ENCODE measurements around the gene C10orf105.

Gene C10orf105

DNA sequence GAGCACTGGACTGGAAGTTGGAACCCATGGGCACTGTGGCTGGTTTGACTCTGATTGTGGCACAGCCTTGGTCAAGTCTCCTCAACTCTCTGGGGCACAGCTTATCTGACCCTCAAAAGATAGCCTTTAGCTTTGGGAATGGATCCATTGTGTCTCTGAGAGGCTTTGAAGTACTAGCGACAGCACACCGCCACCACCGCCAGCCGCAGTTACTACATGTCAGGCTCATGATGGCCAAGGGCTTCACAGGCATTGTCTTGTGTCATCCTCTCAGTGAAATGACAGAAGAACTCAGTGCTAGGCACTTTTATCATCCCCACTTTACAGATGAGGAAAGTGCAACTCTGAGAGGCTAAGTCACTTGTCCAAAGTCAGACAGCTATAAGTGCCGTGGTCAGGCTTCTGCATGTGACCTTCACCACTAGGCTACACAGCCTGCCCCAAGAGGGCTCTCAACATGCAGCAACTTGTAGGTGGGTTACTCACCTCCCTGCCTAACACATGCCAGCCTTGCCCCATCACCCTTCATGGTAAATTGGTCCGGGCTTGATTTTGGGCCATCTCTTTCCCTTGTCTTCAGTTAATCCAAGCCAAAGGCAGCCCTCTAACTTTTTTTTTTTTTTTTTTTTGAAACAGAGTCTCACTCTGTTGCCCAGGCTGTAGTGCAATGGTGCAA is 44.1 kb downstream of the C10orf105 start:
- DNase-seq (ENCODE audit: low spot score): no peak

DNA sequence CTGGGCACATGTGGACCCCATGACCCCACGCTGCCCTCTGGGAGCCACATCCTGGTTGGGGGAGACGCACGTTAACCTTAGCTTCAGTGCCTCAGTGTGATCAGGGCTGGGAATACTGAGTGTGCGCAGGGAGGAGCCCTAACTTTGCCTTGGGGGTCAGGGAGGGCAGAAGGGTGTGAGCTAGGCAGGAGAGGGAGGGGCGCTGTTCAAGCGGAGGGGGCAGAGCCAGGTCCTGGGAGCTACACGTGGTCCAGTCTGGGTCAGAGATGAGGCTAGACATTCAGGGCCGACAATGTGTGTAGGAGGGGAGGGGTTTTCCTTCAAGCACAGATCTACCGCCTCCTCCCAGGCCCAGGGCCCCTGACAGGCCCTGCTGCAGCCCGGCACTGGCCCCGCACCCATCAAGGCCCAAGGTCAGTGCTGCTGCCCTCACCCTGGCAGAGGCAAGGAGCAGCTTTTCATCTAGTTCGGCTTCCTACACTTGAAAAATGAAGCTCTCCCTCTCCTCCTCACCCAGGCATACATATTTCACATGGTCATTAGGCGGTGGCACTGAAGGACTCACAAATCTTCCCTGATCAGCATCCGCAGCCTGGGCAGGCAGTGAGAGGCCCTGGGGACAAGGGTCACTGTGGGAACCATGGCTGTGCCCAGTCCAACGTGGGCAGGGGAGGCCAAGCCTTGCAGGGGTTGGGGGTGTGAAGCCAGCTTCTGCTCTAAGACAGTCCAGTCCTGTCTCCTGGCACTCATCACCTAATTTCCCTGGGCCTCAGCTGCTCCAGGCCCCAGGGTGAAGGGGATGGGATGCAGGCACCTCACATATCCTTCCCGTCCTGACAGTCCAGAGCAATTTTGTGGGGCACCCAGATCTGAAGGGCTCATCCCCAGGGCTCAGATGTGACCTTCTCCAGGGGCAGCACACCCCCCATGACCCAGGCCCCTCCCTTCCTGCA is 47.3 kb downstream of the C10orf105 start:
- no peak for DNase-seq (ENCODE audit: low spot score)

DNA sequence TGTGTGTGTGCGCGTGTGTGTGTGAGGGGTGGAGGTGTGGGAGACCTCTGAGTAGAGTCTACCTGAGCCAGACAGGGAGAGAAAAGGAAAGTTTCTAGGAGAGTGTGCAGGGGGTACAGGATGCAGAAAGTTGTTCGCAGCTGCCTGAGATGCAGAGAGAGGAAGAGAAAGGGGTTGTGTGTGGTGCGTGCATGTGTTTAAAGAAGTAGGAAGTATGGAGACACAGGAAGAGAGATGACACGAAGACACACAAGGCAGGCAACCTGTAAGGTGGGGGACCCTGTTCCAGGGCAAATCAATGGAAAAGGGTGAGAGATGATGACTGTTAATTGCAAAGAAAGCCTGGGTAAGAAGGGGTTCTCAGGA is 52.2 kb downstream of the C10orf105 start:
- no peak for DNase-seq (ENCODE audit: low spot score)

DNA sequence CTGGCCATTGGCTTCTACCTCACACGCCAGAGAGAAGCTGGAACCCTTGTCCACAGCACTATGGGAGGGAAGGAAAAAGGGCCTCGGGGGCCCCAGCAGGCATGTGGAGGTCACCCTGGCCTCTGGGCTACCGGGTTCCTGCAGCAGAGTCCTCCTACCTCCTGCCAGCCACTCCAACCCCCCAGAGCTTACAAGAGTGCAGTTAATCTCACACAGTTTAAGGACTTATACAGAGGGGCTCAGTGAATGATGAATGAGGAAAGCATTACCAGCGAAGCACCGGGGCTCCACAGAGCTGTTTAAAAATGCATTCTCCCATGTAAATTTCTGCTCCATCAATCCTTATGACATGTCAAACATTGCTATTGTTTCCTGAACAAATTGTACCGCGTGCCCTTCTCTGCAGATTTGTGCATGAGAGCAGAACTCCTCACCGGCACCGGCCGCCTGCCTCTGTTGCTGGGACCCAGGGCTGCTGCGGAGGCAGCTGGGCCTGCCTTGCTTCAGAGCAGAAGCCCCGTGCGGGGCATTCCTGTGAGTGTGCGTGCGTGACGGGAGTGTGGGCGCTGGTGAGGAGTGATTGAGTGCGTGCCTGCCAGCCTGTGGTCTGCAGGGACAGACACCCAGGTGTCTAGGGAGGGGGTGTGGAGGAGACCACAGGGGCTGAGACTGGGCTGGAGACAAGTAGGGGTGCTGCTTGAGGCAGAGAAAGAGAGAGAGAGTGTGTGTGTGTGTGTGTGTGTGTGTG is 52.8 kb downstream of the C10orf105 start:
- DNase-seq (ENCODE audit: low spot score): no peak

DNA sequence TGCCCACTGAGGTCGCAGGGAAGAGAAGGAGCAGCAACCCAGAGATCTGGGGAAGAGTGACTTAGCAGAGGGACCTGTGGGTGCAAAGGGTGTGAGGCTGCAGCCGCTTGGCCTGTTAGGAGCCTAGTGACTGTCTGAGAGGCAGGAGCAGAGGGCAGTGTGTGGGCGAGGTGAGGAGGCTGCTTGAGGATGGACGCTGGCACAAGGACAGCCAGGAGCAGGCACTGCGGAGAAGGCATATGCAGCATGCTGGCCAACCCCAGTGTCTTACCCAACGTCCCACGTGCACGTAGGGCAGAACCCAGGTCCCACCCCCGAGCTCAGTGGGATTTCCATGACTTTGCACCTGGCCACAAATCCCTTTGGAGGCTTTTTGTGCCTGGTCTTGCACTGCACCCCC is 54.1 kb downstream of the C10orf105 start:
- no peak for DNase-seq (ENCODE audit: low spot score)

DNA sequence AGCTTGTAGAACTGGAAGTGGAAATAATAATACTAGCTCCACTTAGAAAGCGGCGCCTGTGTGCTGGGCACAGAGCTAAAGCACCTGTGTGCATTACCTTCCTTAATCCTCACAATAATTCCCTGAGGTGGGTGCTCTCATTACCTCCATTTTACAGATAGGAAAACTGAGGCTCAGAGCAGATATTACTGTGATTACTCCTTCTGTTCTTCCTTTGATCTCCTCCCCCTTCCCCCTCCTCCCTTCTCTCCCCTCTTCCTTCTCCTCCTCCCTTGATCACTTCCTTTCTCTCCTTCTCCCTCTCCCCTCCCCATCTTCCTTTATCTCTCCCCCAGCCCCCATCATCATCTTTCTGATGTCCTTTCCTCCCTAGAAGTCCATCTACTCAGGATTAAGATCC is 55.0 kb downstream of the C10orf105 start:
- no peak for DNase-seq (ENCODE audit: low spot score)

DNA sequence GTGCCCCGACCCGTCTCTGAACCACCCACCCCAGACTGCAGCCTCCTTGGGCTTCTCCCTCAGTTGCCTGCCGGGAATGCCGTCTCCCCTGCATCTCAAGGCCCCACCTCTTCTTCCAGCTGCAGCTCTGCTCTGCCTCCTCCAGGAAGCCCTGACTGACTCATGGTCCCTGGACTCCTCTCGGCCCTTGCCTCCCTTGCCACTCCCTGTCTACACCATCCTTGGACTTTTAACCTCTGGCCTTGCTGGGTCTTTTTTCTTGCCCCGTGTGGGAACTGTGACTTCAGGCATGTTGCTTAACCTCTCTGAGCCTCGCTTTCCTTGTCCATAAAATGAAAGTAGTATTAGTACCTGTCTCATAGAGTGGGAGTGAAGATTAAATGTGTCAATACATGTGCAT is 56.3 kb downstream of the C10orf105 start:
- DNase-seq (ENCODE audit: low spot score): no peak

DNA sequence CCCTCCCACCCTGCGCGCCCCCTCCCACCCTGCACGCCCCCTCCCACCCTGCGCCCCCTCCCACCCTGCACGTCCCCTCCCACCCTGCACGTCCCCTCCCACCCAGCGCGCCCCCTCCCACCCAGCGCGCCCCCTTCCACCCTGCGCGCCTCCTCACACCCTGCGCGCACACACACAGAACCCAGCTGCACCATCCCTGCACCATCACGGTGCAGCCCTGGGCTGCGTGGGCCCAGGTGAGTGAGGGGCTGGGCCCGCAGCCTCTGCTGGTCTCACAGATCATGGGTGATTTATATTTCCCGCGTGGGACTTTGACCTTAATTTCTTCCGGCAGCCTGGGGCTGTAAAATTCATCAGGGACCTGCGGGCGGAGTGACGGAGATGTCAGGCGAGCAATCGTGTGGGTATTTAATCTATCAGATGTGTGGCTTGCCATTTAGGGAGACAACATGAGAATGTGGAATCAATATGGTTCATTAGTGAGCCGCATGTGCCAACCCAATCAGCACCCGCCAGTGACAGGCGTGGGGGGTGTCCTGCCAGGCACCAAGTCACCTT is 57.7 kb downstream of the C10orf105 start:
- DNase-seq (ENCODE audit: low spot score): no peak
